DND-41 (cell line): ENCODE data around the gene LY6G5C.

Experiments
- ATAC-seq: fragments of 200-7000 bp; cut with Tn5 transposase; 3 replicates; pipeline ENCODE4 v1.9.1; 2021; ENCODE audit warnings: low read depth; ENCODE audit not compliant: insufficient read depth
- DNase-seq: peaks from one replicate; pipeline ENCODE4 v3.0.0-alpha.2; 2020
- H2AFZ ChIP-seq: 2 replicates; pipeline ENCODE4 v1.6.0; 2012; ENCODE audit warnings: low read depth, low read length
- H3K27ac ChIP-seq: 2 replicates; pipeline ENCODE4 v1.5.1; 2012; ENCODE audit warnings: low read length, inconsistent platforms
- H3K27me3 ChIP-seq: fragments of 200-600 bp; sonication (generic); 2 replicates; pipeline ENCODE4 v1.6.0; 2012; ENCODE audit warnings: low read length, mild to moderate bottlenecking, inconsistent platforms; ENCODE audit not compliant: insufficient read depth, poor library complexity
- H3K36me3 ChIP-seq: 2 replicates; pipeline ENCODE4 v1.5.1; 2012; ENCODE audit warnings: low read length, inconsistent platforms; ENCODE audit not compliant: insufficient read depth
- H3K4me1 ChIP-seq: 2 replicates; pipeline ENCODE4 v1.5.1; 2012; ENCODE audit warnings: mild to moderate bottlenecking, low read length; ENCODE audit not compliant: insufficient read depth
- H3K4me2 ChIP-seq: 2 replicates; pipeline ENCODE4 v1.6.0; 2012; ENCODE audit warnings: mild to moderate bottlenecking, moderate library complexity, low read length, inconsistent platforms; ENCODE audit not compliant: insufficient read depth
- H3K4me3 ChIP-seq, 2 experiments: fragments of 200-600 bp in 1 of 2; shearing (Covaris generic) in 1 of 2; 2 replicates each; pipeline ENCODE4 v1.5.1; 2012 to 2016; ENCODE audit warnings: inconsistent platforms in 2 of 2, low read length in 2 of 2, mild to moderate bottlenecking in 2 of 2, low read depth in 1 of 2, moderate library complexity in 1 of 2
- H3K79me2 ChIP-seq: 2 replicates; pipeline ENCODE4 v1.6.0; 2012; ENCODE audit warnings: low read length, inconsistent platforms; ENCODE audit not compliant: insufficient read depth
- H3K9ac ChIP-seq: 2 replicates; pipeline ENCODE4 v1.6.0; 2012; ENCODE audit warnings: low read depth, mild to moderate bottlenecking, inconsistent platforms, low read length, moderate library complexity
- H3K9me3 ChIP-seq: 2 replicates; pipeline ENCODE4 v1.5.1; 2012; ENCODE audit warnings: low read length, moderate library complexity, mild to moderate bottlenecking, inconsistent platforms; ENCODE audit not compliant: insufficient read depth, severe bottlenecking
- H4K20me1 ChIP-seq: 2 replicates; pipeline ENCODE4 v1.6.0; 2012; ENCODE audit warnings: low read length; ENCODE audit not compliant: insufficient read depth
- CTCF ChIP-seq: IDR thresholded peaks from 2 replicates; pipeline ENCODE4 v1.5.1; 2012; ENCODE audit warnings: borderline replicate concordance, low read length, moderate library complexity, mild to moderate bottlenecking; ENCODE audit not compliant: poor library complexity, severe bottlenecking; ENCODE audit errors: extremely low read depth
- EZH2 ChIP-seq: IDR thresholded peaks from 3 replicates; pipeline ENCODE4 v1.6.1; 2012; ENCODE audit warnings: borderline replicate concordance, low read depth, mild to moderate bottlenecking, moderate library complexity, low read length, inconsistent platforms; ENCODE audit not compliant: severe bottlenecking

LY6G5C gene

GRCh38 chr6:31626952-31627351, 53.9 kb downstream of the LY6G5C start:
- H3K4me2 ChIP-seq: no peak overlapping the region
- H3K36me3 ChIP-seq: peaks cover 100% of the 10 kb centered on the region
- ATAC-seq (no peak), DNase-seq (no peak)
- H3K9me3 ChIP-seq: no peaks in the 10 kb centered on the region
- peaks cover 73% of the 10 kb centered on the region for H4K20me1 ChIP-seq
- no peak overlapping the region for H3K4me3 ChIP-seq
- H3K27ac ChIP-seq: no peak overlapping the region
- H3K9ac ChIP-seq: no peak overlapping the region
- peaks cover 32% of the 10 kb centered on the region for H3K4me1 ChIP-seq
- H2AFZ ChIP-seq: no peak overlapping the region
- H3K27me3 ChIP-seq: no peaks in the 10 kb centered on the region
- no peak for TF ChIP-seq CTCF
- no peak for TF ChIP-seq EZH2
- peaks cover 88% of the 10 kb centered on the region for H3K79me2 ChIP-seq
